SKM-1 treated with dmso at 0.1 percent for 144 hours (cell line): ENCODE data around the gene MRTFA.
"Not testable (repeated sequence)": the region's sequence is repeated elsewhere in the genome, so short reads cannot be mapped to it uniquely, and the experiment has no call there.

ENCODE experiments used
- DNase-seq: peaks from one replicate; lab custom pipeline; 2025; ENCODE audit not compliant: unreplicated experiment; lab: John Stamatoyannopoulos, UW

MRTFA gene

DNA sequence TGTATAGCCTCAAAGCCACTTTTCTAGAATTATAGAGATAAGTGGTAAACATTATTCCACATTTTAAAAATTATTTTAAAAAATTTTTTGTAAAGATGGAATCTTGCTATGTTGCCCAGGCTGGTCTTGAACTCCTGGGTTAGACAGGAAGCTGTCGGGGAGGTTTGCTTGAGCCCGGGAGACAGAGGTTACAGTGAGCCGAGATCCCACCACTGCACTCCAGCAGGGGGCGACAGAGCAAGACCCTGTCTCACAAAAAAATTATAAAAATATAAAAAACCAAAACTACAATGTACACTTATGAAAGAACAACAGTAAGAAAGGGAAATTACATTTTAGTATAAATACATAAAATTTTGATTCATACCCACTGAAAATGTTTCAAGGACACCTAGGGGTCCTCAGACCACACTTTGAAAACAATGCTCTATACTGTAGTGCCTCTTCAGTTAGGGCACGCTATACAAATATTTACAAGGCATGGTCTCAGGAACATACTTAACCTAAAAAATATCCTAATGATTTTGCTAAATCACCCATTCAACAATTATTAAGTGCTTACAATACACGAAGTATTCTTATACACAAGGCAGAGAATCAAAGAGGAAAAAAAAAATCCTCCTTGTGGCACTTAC is 111.2 kb downstream of the MRTFA start:
- DNase-seq: peak; percentile 24

DNA sequence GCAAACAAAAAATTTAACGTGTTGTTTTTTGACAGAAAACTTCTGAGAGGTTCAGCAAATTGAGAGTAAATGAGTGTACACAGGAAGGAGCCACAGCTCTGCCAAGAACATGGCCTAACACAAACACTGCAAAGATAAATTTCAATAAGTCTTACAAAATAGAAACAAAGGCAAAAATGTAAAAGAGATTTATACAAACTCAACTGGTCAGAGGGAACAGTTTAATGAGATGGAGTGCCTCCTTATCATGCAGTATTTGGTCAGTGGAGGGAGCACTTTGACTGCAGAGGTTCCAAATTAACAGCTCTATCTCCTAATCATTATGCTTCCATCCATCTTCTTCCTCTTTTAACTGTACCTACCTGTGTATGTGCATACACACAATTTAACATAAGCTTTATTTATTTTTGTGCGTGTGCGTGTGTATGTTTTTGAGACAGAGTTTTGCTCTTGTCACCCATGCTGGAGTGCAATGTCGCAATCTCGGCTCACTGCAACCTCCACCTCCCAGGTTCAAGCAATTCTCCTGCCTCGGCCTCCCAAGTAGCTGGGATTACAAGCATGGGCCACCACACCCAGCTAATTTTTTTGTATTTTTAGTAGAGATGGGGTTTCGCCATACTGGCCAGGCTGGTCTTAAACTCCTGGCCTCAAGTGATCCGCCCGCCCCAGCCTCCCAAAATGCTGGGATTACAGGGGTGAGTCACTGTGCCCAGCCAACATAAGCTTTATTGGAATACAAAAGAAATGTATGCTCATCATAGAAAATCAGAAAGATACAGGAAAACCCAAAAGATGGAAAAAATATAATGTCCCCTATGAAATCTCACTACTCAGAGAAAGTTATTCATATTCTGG is 111.9 kb downstream of the MRTFA start:
- no peak for DNase-seq

DNA sequence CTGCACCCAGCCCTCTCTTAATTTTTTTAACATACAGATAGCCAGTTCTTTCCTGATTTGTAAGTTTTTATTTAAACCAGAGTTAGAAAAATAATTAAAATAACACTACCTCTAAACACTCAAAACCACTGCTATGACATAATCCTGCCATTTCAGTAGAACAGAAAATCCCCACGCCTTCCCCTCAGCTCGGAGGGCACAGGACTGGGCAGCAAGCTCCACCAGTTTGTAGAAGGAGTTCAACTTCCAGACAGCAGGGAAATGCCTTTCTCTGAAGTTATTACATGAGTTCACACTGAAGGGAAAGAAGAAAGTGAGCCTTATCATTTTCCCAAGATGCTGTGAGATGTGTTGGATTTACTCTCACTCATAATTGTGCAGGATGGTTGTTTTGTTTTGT is 114.4 kb downstream of the MRTFA start:
- no peak for DNase-seq

DNA sequence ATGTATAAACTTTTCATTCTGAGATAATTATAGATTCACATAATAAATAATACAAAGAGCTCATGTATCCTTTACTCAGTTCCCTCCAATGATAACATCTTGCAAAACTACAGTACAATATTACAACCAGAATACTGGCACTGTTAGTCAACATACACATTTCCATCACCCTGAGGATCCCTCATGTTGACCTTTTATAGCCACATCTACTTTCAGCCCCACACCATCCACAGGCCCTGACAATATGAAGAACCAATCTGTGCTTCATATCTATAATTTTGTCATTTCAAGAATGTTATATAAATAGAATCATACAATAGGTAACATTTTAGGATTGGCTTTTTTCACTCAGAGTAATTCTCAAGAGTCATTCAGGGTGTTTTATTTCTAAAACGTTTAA is 115.5 kb downstream of the MRTFA start:
- no peak for DNase-seq

DNA sequence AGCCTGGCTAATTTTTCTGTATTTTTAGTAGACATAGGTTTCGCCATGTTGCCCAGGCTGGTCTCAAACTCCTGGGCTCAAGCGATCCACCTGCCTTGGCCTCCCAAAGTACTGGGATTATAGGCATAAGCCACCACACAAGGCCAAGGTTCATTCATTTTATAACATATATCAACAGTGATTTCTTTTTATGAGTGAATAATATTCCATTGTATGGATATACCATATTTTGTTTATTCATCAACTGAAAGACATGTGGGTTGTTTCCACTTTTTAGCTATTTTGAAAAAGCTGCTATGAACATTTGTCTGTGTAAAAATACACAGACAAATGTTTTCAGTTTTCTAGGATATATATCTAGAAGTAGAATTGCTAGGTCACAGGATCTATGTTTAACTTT is 116.0 kb downstream of the MRTFA start:
- no peak for DNase-seq

DNA sequence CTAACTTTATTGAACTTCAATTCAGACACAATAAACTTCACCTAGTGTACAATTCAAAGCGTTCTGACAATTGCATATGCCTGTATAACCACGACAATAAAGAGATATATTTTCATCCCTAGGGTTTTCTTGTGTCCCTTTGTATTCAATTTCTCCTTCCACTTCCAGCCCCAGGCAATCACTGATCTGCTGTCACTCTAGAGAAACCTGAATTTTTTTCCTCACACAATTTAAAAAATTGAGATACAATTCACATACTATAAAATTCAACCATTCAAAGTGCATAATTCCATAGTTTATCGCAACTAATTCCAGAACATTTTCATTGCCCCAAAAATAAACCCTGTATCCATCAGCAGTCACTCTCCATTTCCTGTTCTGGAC is 116.6 kb downstream of the MRTFA start:
- DNase-seq: no peak

DNA sequence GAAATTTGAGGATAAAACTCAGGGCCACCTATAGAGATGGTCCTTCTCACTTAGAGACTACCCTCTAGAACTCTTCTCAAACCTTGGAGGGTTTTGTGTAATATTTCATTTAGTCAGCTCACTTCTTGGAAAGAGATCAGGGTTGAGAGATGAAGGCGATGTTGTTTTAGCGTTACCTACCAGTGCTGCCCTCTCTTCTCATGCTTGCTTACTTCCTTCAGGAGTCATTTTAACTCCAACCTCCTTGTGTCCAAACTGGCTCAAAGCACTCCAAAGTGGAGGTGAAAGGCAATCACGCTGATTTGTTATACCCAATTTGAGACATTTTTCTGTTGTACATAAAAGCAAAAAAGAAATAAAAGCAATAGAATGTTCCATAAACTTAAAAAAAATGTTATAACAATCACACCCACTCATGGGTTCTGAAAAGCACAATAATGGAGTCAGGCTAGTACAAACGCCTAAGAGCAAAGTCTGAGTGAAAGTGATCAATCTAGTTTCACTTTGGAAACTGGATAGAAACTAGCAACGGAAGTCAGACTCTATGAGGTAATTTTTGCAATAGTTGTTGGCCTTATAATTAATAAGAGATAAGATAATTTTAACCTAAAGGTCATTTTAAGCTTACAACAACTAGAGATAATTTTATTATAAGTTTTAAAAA is 117.1 kb downstream of the MRTFA start:
- no peak for DNase-seq

DNA sequence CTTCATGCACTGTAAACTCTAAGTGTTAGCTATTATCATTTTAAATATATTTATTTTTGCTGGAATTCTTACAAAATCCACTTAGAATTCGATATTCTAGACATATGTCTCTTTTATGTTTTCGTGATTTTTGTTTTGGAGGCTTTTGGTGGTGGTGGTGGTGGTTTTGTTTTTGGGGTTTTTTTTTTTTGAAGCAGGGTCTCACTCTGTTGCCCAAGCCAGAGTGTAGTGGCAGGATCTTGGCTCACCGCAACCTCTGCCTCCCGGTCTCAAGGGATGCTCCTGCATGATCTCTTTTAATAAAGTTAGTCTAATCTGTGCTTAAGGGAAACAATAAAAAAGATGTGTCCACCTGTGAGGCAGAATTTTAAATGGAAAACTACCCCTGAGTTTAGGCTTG is 117.7 kb downstream of the MRTFA start:
- no peak for DNase-seq

DNA sequence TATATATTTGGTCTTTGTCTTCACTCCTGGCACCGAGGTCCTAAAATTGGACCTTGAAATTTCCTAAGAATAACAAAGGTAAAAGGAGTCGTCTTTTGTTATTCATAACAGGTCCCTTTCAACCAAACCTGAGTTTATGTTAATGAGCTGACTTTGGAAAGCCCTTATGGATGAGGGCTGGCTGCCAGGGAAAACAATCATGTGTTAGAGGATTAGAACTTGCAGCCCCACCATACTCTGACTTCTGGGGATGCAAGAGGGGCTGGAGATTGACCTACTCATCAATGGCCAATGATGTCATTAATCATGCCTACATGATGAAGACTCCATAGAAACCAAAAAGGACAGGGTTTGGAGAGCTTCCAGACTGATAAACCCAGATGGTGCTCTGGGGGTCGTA is 118.9 kb downstream of the MRTFA start:
- DNase-seq: no peak

DNA sequence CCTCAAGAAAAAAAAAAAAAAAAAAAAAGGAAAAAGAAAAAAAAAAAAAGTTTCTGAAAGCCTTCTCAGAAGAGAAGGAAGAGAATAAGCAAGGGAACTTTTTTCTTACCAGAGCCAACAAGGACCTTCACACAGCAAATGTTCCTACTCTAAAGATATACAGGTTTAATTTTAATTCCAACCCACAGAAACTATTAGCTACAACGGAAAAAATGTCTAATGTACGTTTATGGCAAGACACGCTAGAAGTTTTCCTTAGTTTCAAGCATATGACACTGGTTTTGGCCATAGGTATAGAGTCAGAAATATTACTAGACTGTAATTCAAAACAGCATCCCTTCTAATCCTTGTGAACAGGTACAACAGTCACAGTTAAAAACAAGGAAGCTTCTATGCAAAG is 120.1 kb downstream of the MRTFA start:
- no peak for DNase-seq

DNA sequence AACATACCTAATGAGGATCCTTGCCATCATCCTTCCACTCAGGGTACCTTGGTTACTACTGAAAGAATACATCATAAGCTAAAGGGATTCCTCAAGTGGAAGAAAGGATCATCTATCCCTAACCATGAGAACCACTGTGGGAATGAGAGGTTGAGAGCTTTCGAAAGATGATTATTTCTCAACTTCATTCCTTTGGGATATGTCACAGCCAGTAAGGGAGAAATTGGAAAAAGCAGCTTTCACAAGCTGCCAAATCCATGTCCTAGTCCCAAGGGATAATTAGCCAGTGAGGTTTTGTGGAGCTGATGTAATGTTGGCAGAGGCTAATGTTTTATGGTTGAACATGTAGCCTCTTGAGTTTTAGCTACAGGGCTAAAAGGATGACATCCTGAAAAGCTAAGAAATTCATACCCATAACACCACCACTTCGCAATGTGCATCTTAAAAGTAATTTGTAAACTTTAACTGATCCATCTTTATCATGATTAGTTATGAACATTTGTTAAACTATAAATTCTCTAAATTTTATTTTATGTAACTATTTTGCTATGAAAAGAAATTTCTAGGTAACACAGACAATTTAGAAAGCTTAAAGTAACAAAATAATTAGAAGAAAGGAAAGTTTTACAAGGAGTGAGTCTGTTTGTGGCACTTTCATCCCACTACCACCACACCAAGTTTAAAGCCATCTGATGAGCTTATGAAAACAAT is 123.9 kb downstream of the MRTFA start:
- DNase-seq: no peak

DNA sequence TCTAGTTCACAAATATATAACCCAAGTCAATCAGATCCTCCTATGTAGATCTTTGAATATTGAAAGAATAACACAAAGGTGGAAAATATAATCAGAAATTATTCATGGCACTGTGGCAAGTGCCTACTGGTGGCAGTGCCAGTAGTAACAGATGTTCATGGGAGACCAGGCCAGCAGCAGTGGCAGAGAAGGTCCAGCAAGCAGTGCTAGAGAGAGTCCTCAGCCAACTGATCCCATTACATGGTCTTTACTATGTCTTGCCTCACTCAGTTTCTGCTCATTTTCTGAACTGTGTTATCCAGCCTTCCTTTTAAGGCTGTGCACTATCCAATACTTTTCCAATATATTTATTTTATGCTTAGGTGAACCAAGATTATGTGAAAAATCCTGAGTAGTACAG is 124.9 kb downstream of the MRTFA start:
- DNase-seq: no peak

DNA sequence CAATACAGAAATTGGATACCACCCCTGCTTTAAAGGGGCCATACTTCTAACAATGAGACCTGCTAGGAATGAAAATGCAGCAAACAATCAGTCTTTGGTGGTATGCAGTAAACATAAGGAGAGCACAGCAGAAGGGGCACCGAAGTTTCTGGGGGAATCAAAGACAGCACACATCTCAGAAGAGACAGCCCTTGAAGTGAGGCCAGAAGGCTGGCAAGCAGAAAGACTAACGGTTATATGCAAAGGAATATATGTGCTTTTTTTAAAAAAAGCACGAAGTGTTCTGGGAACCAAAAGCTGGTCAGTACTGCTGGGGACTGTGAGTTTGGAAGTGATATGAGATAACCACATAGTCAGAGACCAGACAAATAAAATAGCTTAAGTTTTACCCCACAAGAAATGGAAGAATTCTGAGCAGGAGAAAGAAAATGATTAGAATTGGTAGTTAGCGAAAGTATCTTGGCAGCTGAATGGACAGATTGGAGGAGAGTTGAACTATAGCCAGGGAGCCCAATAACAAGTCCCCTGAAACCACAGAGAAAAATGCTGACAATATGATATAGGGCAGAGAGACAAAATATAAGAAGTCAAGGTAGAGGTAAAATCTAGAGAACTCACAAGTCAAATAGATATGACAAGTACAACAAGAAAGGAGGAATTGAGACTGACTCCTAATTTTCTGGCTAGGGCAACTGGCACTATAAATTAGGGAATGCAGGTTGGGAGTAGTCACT is 125.7 kb downstream of the MRTFA start:
- no peak for DNase-seq

DNA sequence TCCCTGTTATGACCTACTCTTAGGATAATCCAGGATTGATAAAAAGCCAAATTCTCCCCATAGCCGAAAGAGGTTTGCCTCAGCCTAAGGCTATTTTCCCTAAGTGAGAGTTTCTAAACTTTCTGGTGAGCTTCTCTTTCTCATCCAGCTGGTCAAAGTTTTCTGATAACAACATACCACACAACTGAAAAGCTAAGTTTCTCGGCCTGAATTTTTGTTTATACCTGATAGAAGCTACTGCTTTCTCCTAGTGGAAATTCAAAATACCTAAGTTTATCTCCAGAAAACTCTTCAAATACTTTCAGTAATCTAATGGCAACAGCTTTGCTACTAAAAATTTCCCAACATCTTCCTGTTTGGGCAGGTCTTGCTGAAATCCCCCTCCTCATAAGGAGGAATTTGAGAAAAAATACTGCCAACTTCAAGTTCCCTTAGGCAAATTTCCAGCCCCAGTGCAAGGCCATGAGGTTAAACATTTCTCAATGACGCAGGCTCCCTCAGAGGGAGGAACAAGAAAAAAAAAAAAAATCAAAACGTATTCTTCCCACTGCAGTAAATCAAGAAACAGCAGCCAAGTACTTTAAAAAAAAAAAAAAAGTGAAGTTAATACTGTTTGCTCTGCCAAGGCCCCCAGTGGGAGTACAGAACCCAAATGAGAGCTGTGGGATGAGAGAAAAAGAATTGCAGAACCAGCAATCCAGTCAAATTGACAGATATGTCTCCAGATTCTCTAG is 127.0 kb downstream of the MRTFA start:
- DNase-seq: peak; percentile 42

DNA sequence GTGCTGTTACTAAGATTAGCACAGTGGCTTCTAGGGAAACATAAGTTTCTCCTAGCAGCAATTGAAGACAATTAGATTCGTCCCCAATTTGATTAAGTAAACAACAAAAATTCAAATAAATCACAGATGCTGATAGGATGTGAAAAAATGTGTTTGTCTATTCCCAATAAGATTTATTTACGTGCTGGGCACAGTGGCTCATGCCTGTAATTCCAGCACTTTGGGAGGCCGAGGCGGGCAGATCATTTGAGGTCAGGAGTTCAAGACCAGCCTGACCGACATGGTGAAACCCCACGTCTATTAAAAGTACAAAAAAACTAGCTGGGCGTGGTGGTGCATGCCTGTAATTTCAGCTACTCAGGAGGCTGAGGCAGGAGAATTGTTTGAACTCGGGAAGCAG is 128.5 kb downstream of the MRTFA start:
- not testable (repeated sequence) for DNase-seq

DNA sequence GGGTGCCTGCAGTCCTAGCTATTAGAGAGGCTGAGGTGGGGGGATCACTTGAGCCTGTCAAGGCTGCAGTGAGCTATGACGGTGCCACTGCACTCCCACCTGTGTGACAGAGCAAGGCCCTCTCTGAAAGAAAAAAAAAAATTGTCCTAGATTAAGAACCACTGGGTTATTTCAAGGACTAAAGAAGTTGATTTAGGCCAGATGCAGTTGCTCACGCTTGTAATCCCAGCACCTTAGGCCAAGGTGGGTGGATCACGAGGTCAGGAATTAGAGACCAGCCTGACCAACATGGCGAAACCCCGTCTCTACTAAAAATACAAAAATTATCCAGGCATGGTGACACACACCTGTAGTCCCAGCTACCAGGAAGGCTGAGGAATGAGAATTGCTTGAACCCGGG is 129.0 kb downstream of the MRTFA start:
- DNase-seq: no peak

DNA sequence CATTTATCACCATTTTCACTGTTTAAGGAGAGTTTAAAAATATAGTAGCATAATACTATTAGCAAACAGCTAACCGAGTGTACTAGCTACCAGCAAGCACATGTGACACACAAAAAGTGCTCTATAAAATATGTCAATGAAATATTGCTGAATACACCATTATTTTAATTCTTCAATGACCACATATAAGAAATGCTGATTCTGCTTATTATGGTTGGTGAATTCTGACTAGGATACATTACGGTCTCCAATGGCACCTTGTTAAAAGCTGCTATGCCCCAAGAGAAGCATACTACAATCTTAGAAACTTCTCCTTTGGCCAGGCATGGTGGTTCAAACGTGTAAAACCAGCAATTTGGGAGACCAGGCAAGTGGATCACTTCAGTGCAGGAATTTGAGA is 129.8 kb downstream of the MRTFA start:
- DNase-seq: no peak

DNA sequence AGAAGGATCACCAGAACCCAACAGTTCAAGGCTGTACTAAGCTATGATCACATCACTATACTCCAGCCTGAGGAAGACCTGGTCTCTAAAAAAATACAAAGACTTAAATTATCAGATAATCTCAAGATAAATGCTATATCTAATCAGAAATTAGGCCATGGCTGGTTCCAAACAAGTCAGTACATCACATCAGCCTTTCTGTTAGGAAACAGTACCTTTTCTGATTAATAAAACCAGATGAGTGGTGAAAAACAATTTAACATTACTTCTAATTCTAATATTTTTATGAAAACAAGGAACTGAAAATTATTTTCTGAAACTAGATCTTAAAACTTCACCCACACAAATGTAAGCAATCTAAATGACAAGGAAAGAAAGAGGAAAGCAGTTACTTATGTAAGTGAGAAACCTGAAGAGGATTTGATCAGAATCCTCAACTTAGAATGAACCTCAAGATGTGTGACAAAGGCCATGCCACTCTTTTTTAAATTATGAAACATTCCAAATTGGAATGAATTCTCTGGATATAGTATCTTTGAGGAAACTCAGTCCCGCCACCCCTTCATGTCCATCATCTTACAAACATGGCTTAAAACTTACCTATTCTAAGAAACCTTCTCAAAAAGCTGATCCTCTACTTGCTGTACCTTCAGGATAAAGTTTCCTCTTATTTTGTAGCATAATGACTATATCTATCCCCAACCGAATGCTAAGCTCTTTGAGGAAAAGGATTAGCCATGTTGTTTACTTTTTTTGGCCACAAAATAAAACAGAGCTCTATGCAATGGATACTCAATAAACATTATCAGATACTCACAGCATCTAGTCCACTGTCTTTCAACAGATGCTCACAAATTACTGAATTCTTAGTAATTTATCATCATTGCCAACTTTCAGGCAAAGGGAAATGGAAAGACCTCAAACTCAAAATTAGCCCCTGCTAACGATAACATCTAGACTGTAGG is 132.0 kb downstream of the MRTFA start:
- no peak for DNase-seq

DNA sequence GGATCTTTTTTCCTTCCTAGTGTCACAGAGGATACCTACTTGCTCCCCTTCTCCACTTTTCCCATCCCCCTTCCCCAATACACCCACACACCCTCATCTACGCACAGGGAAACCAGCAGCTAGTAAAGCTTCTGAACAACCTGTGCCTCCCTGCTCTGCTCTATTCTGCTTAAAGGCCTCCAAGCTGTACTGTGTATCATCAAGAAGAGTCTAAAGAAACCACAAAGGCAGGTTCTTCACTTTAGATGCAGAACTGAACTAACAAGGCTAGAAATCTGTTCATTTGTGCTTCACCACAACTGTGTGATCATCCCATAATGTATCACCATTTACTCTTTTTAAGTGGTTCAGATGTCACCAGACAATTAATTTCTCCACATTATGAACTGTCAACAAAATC is 133.6 kb downstream of the MRTFA start:
- no peak for DNase-seq
